K562 (cell line): ENCODE results near the gene OR2AT4. TPM values are rescaled to one million over a fixed set of nuclear protein-coding genes. Genes with fewer than 3 reads are reported as not detected.
A peak's percentile ranks its signal among the peaks of the same experiment; 100 is the strongest.

Experiments used
- ADNP ChIP-seq: fragments of 200-800 bp; sonication (Bioruptor generic); IDR thresholded peaks from 2 replicates; pipeline ENCODE4 v1.6.1; 2016; ENCODE audit warnings: missing genetic modification characterization, missing compliant biosample characterization
- BRD9 ChIP-seq: fragments of 450-650 bp; IDR thresholded peaks from 2 replicates; pipeline ENCODE4 v1.6.1; 2018; ENCODE audit warnings: low read depth; ENCODE audit not compliant: partially characterized antibody
- BRF1 ChIP-seq: IDR thresholded peaks from 3 replicates; pipeline ENCODE4 v1.6.1; 2011; ENCODE audit warnings: borderline replicate concordance, mild to moderate bottlenecking; ENCODE audit not compliant: insufficient read length; ENCODE audit errors: extremely low read depth
- DPF2 ChIP-seq: fragments of 450-650 bp; IDR thresholded peaks from 2 replicates; pipeline ENCODE4 v1.6.1; 2016
- E2F6 ChIP-seq, 2 experiments: IDR thresholded peaks; 2 replicates each; pipeline ENCODE4 v1.6.1; 2011; ENCODE audit warnings: borderline replicate concordance in 1 of 2, control low read depth in 1 of 2, low read depth in 1 of 2, low read length in 1 of 2, mild to moderate bottlenecking in 1 of 2, mixed read lengths in 1 of 2, moderate library complexity in 1 of 2; ENCODE audit not compliant: insufficient read depth in 1 of 2, insufficient read length in 1 of 2, poor library complexity in 1 of 2, severe bottlenecking in 1 of 2; ENCODE audit errors: extremely low read depth in 1 of 2
- ESRRA ChIP-seq: fragments of 450-650 bp; IDR thresholded peaks from 2 replicates; pipeline ENCODE4 v1.6.1; 2014; ENCODE audit warnings: low read depth, mild to moderate bottlenecking, moderate library complexity, borderline replicate concordance
- ETV1 ChIP-seq: fragments of 450-650 bp; conservative IDR thresholded peaks from 2 replicates; pipeline ENCODE4 v1.6.1; 2016; ENCODE audit warnings: missing genetic modification characterization, control low read depth, low read depth, missing compliant biosample characterization
- ETV6 ChIP-seq, 3 experiments: fragments of 150-350 bp in 1 of 3; sonication (generic) in 1 of 3; formaldehyde crosslinking in 1 of 3; IDR thresholded peaks; 2 replicates each; pipeline versions ENCODE4 v1.6.1 to v1.8.0; 2014 to 2022; ENCODE audit warnings: borderline replicate concordance in 2 of 3, low read depth in 2 of 3, antibody characterized with exemption in 1 of 3, low read length in 1 of 3, mild to moderate bottlenecking in 1 of 3, missing genetic modification reagents in 1 of 3
- GMEB1 ChIP-seq: fragments of 250-450 bp; sonication (Bioruptor Pico); IDR thresholded peaks from 2 replicates; pipeline ENCODE4 v1.4.0; 2020; ENCODE audit warnings: mild to moderate bottlenecking
- GTF2A2 ChIP-seq: IDR thresholded peaks from 2 replicates; pipeline ENCODE4 v1.6.1; 2016; ENCODE audit warnings: mild to moderate bottlenecking, missing genetic modification characterization, missing compliant biosample characterization
- HDAC1 ChIP-seq, 2 experiments: fragments of 450-650 bp; IDR thresholded peaks; 2 replicates each; pipeline ENCODE4 v1.6.1; 2016 to 2017; ENCODE audit warnings: inconsistent platforms in 1 of 2, mild to moderate bottlenecking in 1 of 2, moderate library complexity in 1 of 2
- HDAC6 ChIP-seq: IDR thresholded peaks from 2 replicates; pipeline ENCODE4 v1.6.1; 2012; ENCODE audit warnings: low read depth, mild to moderate bottlenecking, control low read depth, inconsistent platforms, low read length, moderate library complexity
- KDM1A ChIP-seq, 2 experiments: fragments of 450-650 bp; IDR thresholded peaks; 2 replicates each; pipeline ENCODE4 v1.6.1; 2016; ENCODE audit warnings: mild to moderate bottlenecking in 2 of 2
- LCOR ChIP-seq: sonication (generic); formaldehyde crosslinking; IDR thresholded peaks from 2 replicates; pipeline ENCODE4 v1.8.0; 2022; ENCODE audit warnings: mild to moderate bottlenecking, missing genetic modification reagents
- MYNN ChIP-seq, 2 experiments: sonication (generic); formaldehyde crosslinking in 1 of 2; IDR thresholded peaks; 2 replicates each; pipeline versions ENCODE4 v1.5.0 to v1.6.1; 2016 to 2020; ENCODE audit warnings: antibody characterized with exemption in 1 of 2, missing genetic modification reagents in 1 of 2
- PRDM10 ChIP-seq: fragments of 450-650 bp; IDR thresholded peaks from 2 replicates; pipeline ENCODE4 v1.6.1; 2018; ENCODE audit not compliant: partially characterized antibody
- SNIP1 ChIP-seq: fragments of 450-650 bp; IDR thresholded peaks from 2 replicates; pipeline ENCODE4 v1.7.1; 2017; ENCODE audit warnings: low read depth, mild to moderate bottlenecking
- TEAD4 ChIP-seq, 2 experiments: sonication (generic) in 1 of 2; formaldehyde crosslinking in 1 of 2; IDR thresholded peaks; 2 replicates each; pipeline versions ENCODE4 v1.6.1 to v1.8.0; 2012 to 2022; ENCODE audit warnings: borderline replicate concordance in 1 of 2, inconsistent platforms in 1 of 2, low read length in 1 of 2, mild to moderate bottlenecking in 1 of 2, missing genetic modification reagents in 1 of 2
- ZKSCAN1 ChIP-seq: fragments of 150-350 bp; IDR thresholded peaks from 2 replicates; pipeline ENCODE4 v1.6.1; 2016; ENCODE audit warnings: low read depth, low read length
- ZNF217 ChIP-seq: sonication (generic); formaldehyde crosslinking; IDR thresholded peaks from 2 replicates; pipeline ENCODE4 v1.8.0; 2022; ENCODE audit warnings: mild to moderate bottlenecking, missing genetic modification reagents
- ZNF507 ChIP-seq: conservative IDR thresholded peaks from 2 replicates; pipeline ENCODE4 v1.6.1; 2017; ENCODE audit warnings: missing genetic modification characterization, missing compliant biosample characterization
- polyA plus RNA-seq, 8 experiments: library from polyadenylated mRNA; depleted of rRNA in 4 of 8; stranded (reverse) in 5 of 8; unstranded in 3 of 8; fragments of >200 nt; fragmentation: Nextera tagmentation in 2 of 8; fragmentation: Illumina TruSeq in 1 of 8; extraction: Ambion mirVana in 2 of 8; extraction: Trizol in 1 of 8; gene quantifications; 2 replicates each; pipeline versions ENCODE4 v1.2.1 to v1.2.3, GENCODE V29; 2011 to 2014; ENCODE audit warnings: inconsistent platforms in 1 of 8, missing spikeins in 1 of 8
- total RNA-seq, 7 experiments: library from RNA; depleted of rRNA in 6 of 7; stranded (reverse); fragments of >200 nt in 6 of 7; fragmentation: Illumina TruSeq in 2 of 7; extraction: Trizol in 2 of 7; gene quantifications; 2 replicates each; pipeline versions ENCODE4 v1.2.1 to v1.2.3, GENCODE V29; 2011 to 2021; ENCODE audit warnings: low replicate concordance in 1 of 7

The OR2AT4 gene
- total and polyA plus RNA-seq, 9 of the 15 experiments (the other 6 are each of a cell fraction or from before 2014, with no cell fraction given) = 0.86 to 3.1 (median 2.0) TPM

GRCh38 chr11:75103380-75104026 lies 6.8 kb upstream of the OR2AT4 start (continued):
- TF ChIP-seq PRDM10 (peak; percentile 15), ADNP (no peak; the same call in none of the 2 replicates), HDAC1 (IDR thresholded peaks at IDR 0.05) (peak; percentile 8 to 83; a peak in 3 of 4 replicates), BRD9 (no peak), GTF2A2 (no peak), ZNF507 (tag) (no peak), BRF1 (no peak), GMEB1 (no peak), E2F6 (IDR thresholded peaks at IDR 0.05; ENCODE audit: borderline replicate concordance in 1 of 2, extremely low read depth in 1 of 2, insufficient read depth in 1 of 2, insufficient read length in 1 of 2, low read depth in 1 of 2, low read length in 1 of 2, poor library complexity in 1 of 2, severe bottlenecking in 1 of 2) (peak in 1 of 2 experiments; percentile 17), HDAC6 (no peak), LCOR (CRISPR knock-in tag) (peak; percentile 92), ETV6 (IDR thresholded peaks at IDR 0.05; ENCODE audit: borderline replicate concordance in 1 of 2, low read depth in 2 of 2, low read length in 1 of 2) (no peak), ETV6 (CRISPR knock-in tag; IDR thresholded peaks at IDR 0.05; ENCODE audit: borderline replicate concordance) (no peak), ZNF217 (no peak), MYNN (IDR thresholded peaks at IDR 0.05) (no peak; the same call in 1 of the 2 replicates), MYNN (CRISPR knock-in tag; IDR thresholded peaks at IDR 0.05) (no peak), ZKSCAN1 (peak; percentile 96), ETV1 (peak; percentile 89), TEAD4 (IDR thresholded peaks at IDR 0.05; ENCODE audit: low read length) (peak; percentile 88), TEAD4 (CRISPR knock-in tag; IDR thresholded peaks at IDR 0.05; ENCODE audit: borderline replicate concordance) (no peak), DPF2 (peak; percentile 99), KDM1A (IDR thresholded peaks at IDR 0.05) (peak; percentile 75 to 77), SNIP1 (no peak), ESRRA (no peak)
